Astrocyte of the hippocampus (primary cell): ENCODE data around the gene ADGRB2.
A peak's percentile ranks its signal among the peaks of the same experiment; 100 is the strongest.

Experiments
- DNase-seq: peaks from one replicate; pipeline ENCODE4 v3.0.0; 2011; ENCODE audit warnings: low read depth, low spot score

The ADGRB2 gene, protein sequence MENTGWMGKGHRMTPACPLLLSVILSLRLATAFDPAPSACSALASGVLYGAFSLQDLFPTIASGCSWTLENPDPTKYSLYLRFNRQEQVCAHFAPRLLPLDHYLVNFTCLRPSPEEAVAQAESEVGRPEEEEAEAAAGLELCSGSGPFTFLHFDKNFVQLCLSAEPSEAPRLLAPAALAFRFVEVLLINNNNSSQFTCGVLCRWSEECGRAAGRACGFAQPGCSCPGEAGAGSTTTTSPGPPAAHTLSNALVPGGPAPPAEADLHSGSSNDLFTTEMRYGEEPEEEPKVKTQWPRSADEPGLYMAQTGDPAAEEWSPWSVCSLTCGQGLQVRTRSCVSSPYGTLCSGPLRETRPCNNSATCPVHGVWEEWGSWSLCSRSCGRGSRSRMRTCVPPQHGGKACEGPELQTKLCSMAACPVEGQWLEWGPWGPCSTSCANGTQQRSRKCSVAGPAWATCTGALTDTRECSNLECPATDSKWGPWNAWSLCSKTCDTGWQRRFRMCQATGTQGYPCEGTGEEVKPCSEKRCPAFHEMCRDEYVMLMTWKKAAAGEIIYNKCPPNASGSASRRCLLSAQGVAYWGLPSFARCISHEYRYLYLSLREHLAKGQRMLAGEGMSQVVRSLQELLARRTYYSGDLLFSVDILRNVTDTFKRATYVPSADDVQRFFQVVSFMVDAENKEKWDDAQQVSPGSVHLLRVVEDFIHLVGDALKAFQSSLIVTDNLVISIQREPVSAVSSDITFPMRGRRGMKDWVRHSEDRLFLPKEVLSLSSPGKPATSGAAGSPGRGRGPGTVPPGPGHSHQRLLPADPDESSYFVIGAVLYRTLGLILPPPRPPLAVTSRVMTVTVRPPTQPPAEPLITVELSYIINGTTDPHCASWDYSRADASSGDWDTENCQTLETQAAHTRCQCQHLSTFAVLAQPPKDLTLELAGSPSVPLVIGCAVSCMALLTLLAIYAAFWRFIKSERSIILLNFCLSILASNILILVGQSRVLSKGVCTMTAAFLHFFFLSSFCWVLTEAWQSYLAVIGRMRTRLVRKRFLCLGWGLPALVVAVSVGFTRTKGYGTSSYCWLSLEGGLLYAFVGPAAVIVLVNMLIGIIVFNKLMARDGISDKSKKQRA (N-terminal part only)

DNA sequence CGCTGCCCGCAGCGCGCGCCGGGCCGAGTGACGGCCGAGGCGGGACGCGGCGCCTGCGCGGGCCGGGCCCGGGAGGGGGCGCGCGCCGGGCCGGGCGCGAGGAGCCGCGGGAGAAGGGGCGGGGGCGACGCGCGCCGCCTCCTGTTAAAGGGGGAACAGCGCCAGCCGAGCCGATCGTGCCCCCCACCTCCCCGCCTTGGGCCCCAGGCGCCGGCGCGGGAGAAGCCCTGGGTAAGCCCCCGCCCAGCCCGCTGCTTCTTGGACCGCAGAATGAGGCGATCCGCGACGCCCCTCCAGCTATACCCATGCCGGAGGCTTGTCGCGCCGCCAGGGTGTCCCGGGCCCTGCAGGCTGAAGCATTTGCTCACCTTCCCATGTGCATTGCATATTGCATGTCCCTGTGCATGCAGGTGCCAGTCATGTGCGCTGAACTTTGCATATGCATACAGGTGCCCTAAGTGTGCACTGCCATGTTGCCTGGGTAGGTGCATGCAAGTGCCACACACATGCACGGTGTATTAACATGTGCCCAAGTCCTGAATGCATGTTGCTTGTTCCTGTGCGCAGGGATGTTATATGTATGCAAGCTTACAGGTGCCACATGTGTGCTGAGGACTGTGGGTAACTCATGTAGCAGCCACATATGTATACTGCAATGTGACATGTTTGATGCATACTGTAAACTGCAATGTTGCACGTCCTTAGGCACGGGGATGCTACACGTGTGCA is at the start of gene ADGRB2:
Gene ADGRB2, minus strand, starts transcription at position 29 of the 729 bp plus-strand sequence. CDS start 7,119 bp downstream, outside the sequence.
- peak; percentile 58 for DNase-seq

DNA sequence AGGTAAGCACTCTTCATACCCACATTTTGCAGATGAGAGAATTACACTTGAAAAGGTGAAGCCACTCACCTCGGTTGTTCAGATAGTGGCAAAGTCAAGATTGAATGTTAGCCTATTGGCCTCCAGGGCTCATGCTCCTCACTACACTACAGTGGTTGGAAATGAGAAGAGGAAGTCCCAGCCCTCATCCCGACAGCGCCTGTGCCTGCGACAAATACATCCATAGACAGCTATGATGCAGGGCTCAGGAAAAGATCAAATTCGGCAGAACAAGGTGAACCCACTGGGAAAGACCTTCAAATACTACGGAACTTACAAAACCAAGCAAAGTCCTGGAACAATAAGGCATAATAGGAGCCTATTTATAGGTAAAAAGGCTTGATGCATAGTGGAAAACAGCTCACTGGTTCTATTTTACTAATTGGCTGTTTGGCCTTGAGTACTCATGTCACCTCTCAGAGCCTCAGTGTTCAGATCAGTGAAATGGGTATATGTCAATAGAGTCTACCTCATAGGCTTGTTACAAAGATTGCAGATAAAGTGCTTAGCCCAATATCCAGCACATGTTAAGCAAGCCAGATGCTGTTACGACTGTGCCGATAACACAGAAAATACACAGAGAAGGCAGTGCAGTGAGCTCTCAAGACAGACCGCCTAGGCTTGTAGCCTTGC is 48.2 kb upstream of the ADGRB2 start:
- no peak for DNase-seq

DNA sequence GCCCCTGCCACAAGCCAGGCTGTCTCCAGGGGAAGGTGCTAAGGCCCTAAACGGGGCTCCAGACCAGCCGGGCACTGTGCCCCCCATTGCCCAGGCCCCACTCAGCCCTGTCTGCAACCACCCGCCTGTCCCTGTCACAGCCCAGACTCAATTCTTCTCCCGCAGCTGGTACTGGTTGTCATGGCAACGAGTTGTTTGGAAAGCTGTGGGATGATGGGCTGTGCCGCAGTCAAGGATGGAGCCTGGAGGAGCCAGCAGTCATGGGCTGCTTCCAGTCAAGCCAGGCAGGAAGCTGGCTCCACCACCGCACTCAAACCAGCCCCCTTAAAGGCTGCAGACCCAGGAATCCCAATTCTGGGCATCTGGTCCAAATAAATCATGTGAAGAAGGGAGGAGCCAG is 47.5 kb upstream of the ADGRB2 start:
- peak; percentile 78 for DNase-seq

DNA sequence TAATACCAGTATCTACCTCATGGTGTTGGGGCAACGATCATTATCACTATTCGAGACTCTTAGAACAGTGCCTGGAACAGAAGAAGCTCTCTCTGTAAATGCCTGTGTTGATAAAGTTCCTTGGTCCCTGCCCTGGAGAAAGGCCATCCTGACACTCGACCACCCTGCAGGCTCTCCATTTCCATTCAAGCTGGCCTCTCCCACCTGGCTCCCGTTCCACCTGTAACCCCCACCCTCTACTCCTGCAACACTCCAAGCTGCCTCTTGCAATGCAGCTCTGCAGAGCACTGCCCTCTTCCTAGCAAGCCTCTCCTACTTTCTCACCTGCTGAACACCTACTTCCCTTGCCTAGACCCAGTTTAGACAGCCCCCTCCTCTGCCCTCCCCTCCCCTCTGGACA is 45.6 kb upstream of the ADGRB2 start:
- no peak for DNase-seq

DNA sequence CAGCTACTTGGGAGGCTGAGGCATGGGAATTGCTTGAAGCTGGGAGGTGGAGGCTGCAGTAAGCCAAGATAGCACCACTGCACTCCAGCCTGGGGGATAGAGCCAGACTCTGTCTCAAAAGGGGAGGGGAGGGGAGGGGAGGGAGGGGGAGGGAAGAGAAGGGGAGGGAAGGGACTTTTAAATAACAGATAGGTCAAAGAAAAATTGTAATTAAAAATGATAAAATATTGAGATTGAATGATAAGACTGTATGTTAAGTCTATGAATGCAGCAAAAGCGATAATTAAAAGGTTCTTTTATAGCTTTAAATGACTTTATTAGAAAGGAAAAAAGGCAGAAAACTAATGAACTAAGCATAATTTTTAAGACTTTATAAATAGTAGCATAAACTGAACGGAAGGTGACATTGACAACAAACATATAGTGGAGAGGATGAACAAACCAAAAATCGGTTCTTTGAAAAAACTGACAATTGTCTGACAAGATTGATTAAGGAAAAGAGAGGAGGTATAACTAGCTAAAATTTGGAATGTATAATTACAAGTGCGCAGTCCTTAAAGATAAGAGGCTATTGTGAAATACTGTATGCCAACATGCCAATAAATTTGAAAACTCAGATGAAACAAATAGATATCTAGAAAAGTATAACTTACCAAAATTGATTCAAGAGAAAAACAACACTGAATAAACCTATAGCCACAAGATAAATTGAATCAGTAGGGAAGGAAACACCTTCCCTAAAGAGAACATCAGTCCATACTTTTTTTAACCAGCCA is 43.3 kb upstream of the ADGRB2 start:
- no peak for DNase-seq

DNA sequence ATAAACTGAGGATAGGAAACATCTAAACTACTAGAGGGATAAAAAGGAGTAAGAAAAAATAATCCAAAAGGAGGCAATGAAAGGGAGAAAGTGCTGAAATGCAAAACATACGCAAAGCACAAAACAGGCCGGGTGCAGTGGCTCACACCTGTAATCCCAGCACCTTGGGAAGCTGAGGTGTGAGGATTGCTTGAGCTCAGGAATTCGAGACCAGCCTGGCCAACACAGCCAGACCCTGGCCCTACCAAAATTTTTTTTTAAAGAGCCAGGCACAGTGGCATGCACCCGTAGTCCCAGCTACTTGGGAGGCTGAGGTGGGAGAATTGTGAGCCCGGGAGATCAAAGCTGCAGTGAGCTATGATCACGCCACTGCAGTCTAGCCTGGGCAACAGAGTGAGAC is 41.2 kb upstream of the ADGRB2 start:
- no peak for DNase-seq

DNA sequence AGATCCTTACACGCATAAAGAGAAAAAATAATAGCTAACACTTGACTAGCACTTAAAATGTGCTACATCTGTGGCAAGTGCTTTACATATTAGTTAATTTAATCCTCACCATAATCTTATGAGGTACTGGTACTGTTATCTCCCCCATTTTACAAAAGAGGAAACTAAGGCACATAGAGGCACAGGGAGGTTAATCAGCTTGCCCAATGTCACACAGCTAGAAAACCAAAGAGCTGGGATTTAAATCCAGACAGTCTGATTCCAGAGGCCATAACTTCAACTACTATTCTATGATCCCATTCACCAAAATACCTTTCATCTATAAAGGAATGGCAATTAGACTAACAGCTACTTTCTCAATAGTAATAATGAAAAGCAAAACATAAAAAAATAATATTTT is 40.0 kb upstream of the ADGRB2 start:
- no peak for DNase-seq

DNA sequence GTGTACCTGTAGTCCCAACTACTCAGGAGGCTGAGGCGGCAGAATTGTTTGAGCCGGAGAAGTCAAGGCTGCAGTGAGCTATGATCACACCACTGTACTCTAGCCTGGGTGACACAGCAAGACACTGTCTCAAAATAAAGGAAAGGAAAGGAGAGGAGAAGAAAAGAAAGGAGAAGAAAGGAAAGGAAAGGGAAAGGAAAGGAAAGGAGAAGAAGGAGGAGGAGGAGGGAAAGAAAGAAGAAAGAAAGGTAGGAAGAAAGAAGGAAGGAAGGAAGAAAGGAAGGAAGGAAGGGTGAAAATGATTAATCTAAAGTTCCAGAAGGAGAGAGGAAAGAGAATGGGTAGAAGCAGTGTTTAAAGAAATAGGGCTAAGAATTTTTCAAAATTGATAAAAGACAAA is 39.5 kb upstream of the ADGRB2 start:
- DNase-seq, result no peak

DNA sequence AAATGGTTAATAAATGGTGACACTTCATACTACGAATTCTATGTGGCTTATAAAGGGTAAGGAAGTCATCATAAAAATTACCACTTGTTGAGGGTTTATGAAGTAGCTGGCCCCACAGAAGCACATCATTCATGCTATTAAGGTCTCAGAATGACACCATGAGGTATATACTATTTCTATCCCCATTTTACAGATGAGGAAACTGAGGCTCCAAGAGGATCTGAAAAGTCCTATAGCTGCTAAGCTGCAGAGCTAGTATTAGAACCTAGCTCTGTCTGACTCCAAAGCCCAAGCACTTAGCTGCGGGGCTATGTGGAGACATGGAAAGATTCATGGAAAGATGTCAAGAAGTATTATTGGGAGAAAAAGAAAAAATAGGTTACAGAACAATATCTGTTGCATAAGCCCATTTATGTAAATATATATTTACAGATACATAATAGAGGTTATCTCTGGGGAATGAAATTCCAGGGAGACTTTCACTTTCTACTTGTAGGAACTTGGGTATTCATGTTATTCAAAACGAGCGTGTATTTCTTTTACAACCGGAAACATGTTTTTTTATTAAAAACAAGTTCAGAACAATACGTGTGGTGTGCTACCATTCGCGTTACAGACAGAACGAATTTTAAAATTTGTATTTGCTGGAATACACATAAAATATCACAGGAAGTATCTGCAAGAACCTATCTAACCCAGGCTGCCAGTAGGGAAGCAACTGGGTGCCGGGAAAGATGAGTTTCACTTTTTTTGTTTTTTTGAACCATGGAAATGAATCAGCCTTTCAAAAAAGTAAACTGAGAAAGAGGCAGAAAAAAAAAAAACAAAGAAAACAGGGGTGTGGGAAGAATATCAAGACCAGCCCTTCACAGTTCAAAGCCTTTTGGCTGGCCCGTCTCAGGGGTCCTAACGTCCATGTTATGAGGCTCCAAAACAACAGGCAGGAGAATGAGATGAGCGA is 38.3 kb upstream of the ADGRB2 start:
- DNase-seq, result no peak

DNA sequence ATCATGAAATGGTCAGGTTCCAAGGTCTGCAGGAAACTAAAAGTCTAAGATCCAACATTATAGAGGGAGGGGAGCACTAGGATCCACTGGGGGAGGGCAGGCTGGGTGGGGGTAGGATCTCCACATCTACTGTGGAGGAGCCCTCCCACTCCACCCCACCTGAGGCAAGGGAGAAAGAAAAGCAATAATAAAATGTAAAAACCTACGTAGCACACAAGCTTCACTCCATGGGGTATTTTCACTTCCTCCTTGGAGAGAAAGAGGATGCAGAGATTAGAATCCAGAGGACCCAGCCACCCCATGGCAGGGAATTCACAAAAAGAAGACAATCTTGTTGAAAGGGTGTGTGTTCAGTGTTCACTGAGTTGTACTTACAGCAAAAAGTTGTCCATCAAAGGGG is 37.3 kb upstream of the ADGRB2 start:
- DNase-seq, result no peak

DNA sequence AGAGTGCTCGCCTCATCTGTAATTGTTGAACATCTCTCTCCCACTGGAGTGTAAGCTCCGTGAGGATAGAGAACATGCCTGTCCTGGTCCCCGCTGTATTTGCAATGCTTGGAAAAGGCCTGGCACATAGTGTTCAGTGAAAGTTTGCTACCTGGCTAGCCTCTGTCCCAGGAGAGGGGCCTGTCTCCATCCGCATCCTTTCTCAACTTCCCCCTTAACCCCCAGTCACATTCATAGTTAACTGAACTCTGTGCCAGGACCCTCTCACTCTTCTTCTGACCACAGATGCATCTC is 36.5 kb upstream of the ADGRB2 start:
- no peak for DNase-seq

DNA sequence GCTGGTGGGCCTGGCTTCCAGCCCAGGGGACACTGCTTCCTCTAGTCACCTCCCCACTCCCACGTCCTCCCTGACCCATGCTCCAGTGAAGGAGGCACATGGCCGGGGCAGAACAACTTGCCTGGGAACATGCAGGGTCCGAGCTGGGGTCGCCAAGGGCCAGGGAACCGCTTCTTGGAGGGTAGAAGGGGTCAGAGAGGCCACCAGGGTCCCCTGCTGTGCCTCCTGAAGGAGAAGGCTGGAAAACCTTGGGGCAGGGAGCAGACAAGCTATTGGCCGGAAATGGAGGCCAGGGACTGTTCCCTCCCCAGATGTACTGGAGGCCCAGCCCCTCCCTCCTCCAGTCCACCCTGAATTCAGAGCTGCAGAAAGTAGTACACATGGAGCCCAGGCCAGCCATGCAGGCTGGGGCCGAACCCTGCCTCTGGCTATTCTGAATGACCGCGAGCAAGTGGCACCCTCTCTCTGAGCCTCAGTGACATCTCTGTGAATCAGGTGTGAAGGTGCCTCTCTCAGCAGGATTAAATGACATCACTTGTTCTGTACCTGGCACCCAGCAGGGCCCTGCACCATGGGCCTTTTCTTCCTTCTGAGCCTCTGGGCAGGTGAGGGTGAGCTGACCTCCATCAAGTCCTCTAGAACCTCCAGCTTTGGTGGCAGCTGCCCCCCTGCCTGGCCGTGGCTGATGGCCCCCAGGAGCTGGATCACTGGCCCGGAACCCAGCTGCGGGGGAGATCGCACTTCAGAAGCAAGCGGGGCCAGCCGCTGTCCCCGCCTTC is 35.9 kb upstream of the ADGRB2 start:
- no peak for DNase-seq

DNA sequence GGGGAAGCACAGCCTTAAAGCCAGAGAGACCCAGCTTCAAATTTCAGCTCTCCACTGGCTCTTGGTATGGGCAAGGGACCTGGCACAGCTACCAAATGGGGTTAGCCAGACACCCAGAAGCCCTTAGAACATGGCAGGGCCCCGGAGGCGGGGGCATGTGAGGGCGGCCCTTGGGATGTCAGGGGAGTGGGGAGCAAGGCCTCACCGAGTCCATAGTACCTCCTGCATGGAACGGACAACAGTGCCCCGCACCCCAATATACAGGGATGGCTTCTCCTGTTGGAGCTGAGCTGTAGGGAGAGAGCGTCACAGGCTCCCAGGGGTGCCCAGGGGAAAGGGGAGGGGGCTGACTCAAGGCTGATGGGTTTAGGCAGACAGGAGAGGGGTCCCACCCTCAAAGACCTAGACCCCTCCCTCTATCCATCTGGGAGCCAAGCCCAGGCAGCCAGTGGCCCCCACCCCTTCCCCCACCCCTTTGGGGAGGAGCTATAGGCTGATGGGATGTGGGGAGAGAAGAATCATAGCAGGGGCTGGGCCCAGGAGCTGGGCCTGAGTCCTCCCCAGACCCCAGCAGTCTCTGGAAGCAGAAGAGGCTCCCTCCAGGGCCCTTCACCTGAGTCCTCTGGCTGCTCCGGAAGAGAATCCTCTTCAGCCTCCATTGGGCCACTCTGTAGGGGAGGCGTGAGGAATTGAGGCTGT is 35.2 kb upstream of the ADGRB2 start:
- DNase-seq, result peak; percentile 29

DNA sequence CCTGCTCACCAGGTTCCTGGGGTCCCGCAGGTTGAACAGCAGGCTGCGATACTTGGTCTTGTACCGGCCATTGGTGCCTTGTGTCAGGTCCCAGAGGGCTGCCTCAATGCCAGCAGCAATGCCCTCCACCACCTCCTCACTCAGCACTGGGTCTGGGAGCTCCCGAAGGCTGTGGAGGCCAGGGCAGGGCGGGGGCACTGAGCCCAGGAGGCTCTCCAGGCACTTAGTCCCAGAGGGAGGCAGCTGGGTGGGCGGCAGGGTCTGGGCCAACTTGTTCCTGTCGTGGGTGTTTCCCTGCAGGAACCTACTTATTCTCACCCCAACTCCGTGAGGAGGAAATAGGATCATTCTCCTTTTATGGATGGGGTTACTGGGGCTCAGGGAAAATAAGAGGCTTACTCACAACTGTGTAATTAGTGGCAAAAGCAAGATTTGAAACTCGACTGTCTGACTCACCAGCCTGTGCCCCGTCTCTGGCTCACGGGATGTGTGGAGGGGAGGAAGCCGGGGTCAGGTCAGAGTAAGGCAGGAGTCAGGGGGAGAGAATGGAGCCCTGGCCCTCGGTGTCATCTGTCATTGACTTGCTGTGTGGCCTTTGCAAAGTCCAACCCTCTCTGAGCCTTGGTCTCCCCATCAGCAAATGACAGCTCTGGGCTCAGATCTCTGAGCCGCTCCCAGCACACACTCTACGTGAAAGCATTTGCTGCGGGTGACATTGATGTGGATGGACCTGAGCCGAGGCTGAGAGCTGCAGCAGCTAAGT is 34.5 kb upstream of the ADGRB2 start:
- DNase-seq, result peak; percentile 85

DNA sequence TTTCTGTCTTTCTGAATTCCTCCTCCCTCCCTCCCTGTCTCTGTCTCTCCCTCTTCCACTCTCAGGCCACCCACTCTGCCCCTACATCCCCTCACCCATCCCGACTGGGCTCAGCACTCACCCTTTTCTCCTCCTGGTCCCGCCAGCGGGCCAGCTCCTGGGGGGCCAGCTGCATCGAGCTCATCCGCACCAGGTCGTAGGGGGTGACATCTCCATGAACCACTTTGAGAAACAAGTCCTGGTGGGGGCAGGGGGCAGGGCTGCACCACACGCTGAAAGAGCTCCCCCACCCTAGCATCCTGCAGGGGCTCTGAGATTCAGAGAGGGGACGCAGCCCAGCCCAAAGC is 33.9 kb upstream of the ADGRB2 start:
- DNase-seq, result no peak

DNA sequence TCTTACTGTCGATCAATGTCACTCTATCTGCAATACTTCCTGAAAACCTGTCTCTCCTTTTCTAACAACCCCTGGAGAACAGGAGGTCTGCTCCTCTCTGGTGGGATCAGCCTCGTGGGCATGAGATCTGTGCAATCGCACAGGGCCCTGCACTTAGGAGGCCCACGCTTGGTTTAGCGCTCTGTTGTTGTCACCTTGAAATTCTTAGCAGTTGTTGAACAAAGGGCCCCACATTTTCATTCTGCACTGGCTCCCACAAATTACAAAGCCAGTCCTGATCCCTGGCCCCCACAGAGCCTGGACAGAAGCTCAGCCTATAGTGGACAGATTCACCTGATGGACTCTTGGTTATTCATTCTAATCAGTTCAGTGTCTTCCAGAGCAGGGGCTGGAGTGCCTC is 33.1 kb upstream of the ADGRB2 start:
- no peak for DNase-seq

DNA sequence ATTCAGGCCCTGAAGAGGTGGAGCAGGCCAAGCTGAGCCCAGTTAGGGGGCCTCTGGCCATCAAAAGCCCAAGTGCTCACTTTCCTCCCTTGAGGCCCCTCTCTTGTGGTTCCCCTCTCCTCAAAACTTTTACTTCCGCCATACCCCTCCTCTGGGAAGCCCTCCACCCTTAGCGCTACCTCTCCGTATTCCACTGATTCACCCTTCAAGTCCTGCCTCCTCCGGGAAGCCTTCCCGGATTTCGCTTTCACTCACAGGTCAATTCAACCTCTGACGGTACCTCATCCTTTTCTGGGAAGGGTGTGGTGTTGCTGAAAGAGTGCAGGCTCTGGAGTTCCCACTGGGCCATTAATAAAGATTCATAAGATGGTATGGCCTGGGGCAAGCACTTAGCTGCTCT is 32.6 kb upstream of the ADGRB2 start:
- no peak for DNase-seq
